GM20000 (cell line): ENCODE measurements around the gene CDC14A.

Experiments used
- DNase-seq: peaks from one replicate; pipeline ENCODE4 v3.0.0; 2012; ENCODE audit warnings: low spot score
- TF ChIP-seq, protein P1 (sequence below): IDR thresholded peaks from 2 replicates; pipeline ENCODE4 v1.5.1; 2012; ENCODE audit warnings: mild to moderate bottlenecking, control low read depth; ENCODE audit errors: extremely low read depth, missing control alignments

The CDC14A gene

DNA sequence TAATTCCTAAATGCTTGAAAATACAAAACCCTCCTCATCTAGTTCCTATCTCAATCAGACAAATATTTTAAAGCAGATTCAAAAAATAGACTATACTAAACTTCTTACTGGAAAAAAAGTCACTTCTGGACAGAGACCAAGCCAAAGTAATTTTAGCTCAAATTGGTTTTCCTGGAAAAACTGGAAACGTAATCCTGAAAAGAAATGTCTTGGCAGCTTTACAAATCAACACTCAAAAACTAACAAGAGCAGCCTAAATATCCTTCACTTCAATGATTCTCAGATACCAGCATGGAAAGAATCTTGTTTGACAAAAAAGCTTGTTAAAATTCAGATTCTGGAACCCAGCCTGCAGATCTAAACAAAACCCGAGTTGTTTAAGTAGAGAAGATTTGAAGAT lies 176.6 kb downstream of the CDC14A start:
- TF ChIP-seq, protein P1, sequence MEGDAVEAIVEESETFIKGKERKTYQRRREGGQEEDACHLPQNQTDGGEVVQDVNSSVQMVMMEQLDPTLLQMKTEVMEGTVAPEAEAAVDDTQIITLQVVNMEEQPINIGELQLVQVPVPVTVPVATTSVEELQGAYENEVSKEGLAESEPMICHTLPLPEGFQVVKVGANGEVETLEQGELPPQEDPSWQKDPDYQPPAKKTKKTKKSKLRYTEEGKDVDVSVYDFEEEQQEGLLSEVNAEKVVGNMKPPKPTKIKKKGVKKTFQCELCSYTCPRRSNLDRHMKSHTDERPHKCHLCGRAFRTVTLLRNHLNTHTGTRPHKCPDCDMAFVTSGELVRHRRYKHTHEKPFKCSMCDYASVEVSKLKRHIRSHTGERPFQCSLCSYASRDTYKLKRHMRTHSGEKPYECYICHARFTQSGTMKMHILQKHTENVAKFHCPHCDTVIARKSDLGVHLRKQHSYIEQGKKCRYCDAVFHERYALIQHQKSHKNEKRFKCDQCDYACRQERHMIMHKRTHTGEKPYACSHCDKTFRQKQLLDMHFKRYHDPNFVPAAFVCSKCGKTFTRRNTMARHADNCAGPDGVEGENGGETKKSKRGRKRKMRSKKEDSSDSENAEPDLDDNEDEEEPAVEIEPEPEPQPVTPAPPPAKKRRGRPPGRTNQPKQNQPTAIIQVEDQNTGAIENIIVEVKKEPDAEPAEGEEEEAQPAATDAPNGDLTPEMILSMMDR: no peak
- no peak for DNase-seq

DNA sequence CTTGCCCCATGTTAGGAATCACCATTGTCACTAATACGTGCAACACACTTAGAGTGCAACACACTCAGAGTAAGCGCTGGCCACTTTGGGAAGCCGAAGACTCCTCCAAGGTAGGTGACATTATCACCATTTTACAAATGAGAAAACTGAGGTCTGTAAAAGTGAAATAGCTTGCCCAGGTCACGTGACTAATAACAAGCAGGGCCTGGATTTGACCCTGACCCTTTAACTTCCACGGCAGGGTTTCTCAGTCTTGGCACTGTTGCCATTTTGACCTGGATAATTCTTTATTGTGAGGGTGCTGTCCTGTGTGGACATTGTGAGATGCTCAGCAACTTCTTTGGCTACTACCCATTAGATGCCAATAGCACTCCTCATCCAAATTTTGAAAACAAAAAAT lies 177.8 kb downstream of the CDC14A start:
- DNase-seq: no peak
- TF ChIP-seq, protein P1: no peak

DNA sequence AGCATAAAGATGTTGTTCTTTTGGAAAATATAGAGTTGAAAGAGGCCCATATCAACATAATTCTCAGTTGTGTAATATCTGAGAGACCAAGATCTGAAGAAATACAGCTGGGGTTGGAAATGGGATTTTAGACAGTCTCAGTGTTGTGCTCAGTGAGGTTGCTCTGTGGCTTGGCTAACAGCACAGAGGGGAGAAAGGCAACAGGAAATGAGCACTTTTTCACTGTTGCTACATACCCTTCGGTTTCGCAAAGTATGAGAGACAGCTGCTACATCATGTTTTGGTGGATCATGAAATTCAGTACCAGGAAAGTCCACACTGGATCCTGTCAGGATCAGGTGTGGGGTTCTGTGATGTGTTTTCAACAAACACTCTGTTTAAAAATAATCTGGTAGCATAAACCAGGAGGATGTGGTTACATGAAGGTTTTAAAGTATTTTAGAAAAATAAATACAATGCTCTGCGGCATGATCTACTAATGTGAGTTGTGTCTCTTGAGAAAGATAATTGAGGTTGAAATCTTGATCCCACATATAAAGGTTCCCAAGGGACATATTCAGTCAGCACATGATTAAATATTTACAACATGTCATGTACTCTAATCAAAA lies 178.7 kb downstream of the CDC14A start:
- TF ChIP-seq, protein P1: no peak
- no peak for DNase-seq

GRCh38 chr1:100532645-100533044 lies 180.3 kb downstream of the CDC14A start:
- DNase-seq: no peak
- TF ChIP-seq, protein P1: no peak

DNA sequence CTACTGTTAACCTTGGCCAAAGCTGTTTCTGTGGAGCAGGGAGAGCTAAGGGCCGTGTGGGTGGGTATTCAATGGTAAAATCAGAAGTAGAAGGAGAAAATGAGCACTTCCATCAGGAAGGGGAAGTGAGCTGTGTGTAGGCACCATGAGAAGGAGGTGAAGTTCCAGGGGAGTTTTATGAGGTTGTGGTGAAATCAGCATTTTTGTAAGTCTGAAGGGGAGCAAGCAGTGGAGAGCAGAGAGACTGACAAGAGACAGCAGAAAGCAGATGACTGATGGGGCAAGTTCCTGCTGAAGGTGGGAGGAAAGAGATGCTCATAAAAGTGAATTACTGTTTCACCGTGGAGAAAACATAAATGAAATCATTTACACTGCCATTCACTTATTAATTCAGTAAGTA lies 183.0 kb downstream of the CDC14A start:
- DNase-seq: no peak
- TF ChIP-seq, protein P1: no peak

DNA sequence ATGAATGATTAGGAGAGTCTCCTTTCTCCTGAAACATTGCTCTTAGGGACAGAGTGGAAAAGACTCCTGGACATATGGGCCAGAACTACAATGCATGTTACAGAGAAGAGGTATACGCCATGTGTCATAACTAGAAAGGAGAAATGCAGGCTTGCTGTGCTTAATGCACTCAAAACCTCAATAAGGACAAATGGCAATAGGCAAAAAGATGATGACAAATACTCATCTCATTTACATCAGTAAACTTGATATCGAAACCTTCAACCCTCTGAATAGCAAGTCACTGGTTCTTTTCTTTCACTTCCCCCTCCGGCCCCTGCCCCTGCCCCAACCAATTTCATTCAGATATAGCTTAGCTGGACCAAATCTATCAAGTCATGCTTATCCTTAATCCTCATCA lies 183.7 kb downstream of the CDC14A start:
- DNase-seq: peak; percentile 85
- TF ChIP-seq, protein P1: no peak

GRCh38 chr1:100538913-100539835 lies 186.9 kb downstream of the CDC14A start:
- DNase-seq: peak; percentile 60
- TF ChIP-seq, protein P1: no peak
